ENCODE data around the gene ELMOD3.

DNA sequence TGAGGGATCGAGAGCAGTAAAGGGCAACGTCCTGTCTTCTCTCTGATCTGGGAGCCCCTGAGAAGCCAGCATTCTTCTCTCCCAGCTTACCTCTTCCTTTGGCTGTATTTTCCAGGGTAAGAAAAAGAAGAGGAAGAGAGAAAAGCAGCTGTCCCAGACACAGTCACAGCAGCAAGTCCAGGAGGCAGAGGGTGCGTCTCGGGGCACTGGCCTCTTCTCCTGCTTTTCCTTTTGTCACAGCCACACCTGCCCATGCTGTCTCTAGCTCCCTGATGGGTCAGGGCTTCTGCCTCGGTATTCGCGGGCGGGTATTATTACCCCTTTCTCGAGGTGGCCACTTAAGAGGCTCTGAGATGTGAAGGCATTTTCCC is 47.1 kb upstream of the ELMOD3 start:
- no peak for TF ChIP-seq EZH2 (IDR thresholded peaks at IDR 0.05)
- no peak for TF ChIP-seq CTCF (IDR thresholded peaks at IDR 0.05)
- no peak for TF ChIP-seq EZH2phosphoT487 (IDR thresholded peaks at IDR 0.05)
